Type B pancreatic cell (in vitro differentiated cells): ENCODE results near the gene FAM174C. TPM values are rescaled to one million over a fixed set of nuclear protein-coding genes. Genes with fewer than 3 reads are reported as not detected.

Experiments used
- DNase-seq: peaks from one replicate; pipeline ENCODE4 v3.0.0; 2021; ENCODE audit warnings: mixed read lengths; ENCODE audit not compliant: unreplicated experiment; ENCODE audit errors: extremely low spot score
- H3K27ac Mint-ChIP-seq: 2 replicates; pipeline ENCODE4 v1.8.0; 2021; ENCODE audit warnings: mild to moderate bottlenecking, mixed read lengths
- H3K27me3 Mint-ChIP-seq: 2 replicates; pipeline ENCODE4 v1.8.0; 2021; ENCODE audit warnings: mixed read lengths
- H3K36me3 Mint-ChIP-seq: 2 replicates; pipeline ENCODE4 v1.8.0; 2021; ENCODE audit warnings: mixed read lengths
- H3K4me1 Mint-ChIP-seq: one replicate; pipeline ENCODE4 v1.8.0; 2021; ENCODE audit warnings: mixed read lengths; ENCODE audit not compliant: unreplicated experiment
- H3K4me3 Mint-ChIP-seq: 2 replicates; pipeline ENCODE4 v1.8.0; 2021; ENCODE audit warnings: mild to moderate bottlenecking, mixed read lengths
- H3K9me3 Mint-ChIP-seq: 2 replicates; pipeline ENCODE4 v1.8.0; 2021; ENCODE audit warnings: mixed read lengths
- CTCF ChIP-seq: fragments of 200-600 bp; sonication (generic); conservative IDR thresholded peaks from 2 replicates; pipeline ENCODE4 v1.5.0; 2021; ENCODE audit warnings: antibody characterized with exemption, mild to moderate bottlenecking
- total RNA-seq: library from RNA; stranded (reverse); gene quantifications from 2 replicates; pipeline ENCODE4 v1.2.1, GENCODE V29; 2021; ENCODE audit warnings: low replicate concordance

The FAM174C gene
- total RNA-seq, 1 donor from 2014 or later: 30.6 TPM

- no peak for TF ChIP-seq CTCF
- no peak for DNase-seq
- Mint-ChIP-seq H3K36me3 (no peaks in the 10 kb centered on the region), H3K4me3 (no peak overlapping the region), H3K4me1 (peaks cover 18% of the 10 kb centered on the region), H3K27me3 (peaks cover 7% of the 10 kb centered on the region), H3K27ac (no peak overlapping the region), H3K9me3 (no peaks in the 10 kb centered on the region)
Measured at GRCh38 chr19:1281569-1282287, 6.4 kb downstream of the FAM174C start.

- no peak overlapping the region for H3K4me3 Mint-ChIP-seq
- no peak overlapping the region for H3K27ac Mint-ChIP-seq
- DNase-seq: no peak
- H3K36me3 Mint-ChIP-seq: no peaks in the 10 kb centered on the region
- peaks cover 16% of the 10 kb centered on the region for H3K4me1 Mint-ChIP-seq
- no peak for TF ChIP-seq CTCF
- no peaks in the 10 kb centered on the region for H3K9me3 Mint-ChIP-seq
- H3K27me3 Mint-ChIP-seq: peaks cover 7% of the 10 kb centered on the region
Measured at GRCh38 chr19:1282588-1283206, 7.4 kb downstream of the FAM174C start.

- Mint-ChIP-seq H3K36me3 (no peaks in the 10 kb centered on the region), H3K27ac (no peak overlapping the region), H3K27me3 (peaks cover 7% of the 10 kb centered on the region), H3K9me3 (no peaks in the 10 kb centered on the region), H3K4me3 (no peak overlapping the region), H3K4me1 (peaks cover 16% of the 10 kb centered on the region)
- no peak for DNase-seq
- no peak for TF ChIP-seq CTCF
Measured at GRCh38 chr19:1283207-1283916, 8.0 kb downstream of the FAM174C start.

GRCh38 chr19:1283917-1284292, 8.6 kb downstream of the FAM174C start:
- TF ChIP-seq CTCF: no peak
- H3K4me1 Mint-ChIP-seq: peaks cover 16% of the 10 kb centered on the region
- no peaks in the 10 kb centered on the region for H3K9me3 Mint-ChIP-seq
- H3K27me3 Mint-ChIP-seq: peaks cover 7% of the 10 kb centered on the region
- peak overlapping the region; percentile 51 for H3K27ac Mint-ChIP-seq
- no peaks in the 10 kb centered on the region for H3K36me3 Mint-ChIP-seq
- peak overlapping the region; percentile 80 for H3K4me3 Mint-ChIP-seq
- DNase-seq: no peak

- H3K27me3 Mint-ChIP-seq: peaks cover 7% of the 10 kb centered on the region
- H3K4me1 Mint-ChIP-seq: peaks cover 16% of the 10 kb centered on the region
- no peak for DNase-seq
- H3K36me3 Mint-ChIP-seq: no peaks in the 10 kb centered on the region
- no peaks in the 10 kb centered on the region for H3K9me3 Mint-ChIP-seq
- TF ChIP-seq CTCF: no peak
- H3K4me3 Mint-ChIP-seq: peak overlapping the region; percentile 85
- peak overlapping the region; percentile 51 for H3K27ac Mint-ChIP-seq
Measured at GRCh38 chr19:1284293-1284978, 9.1 kb downstream of the FAM174C start.
